ENCODE measurements around the gene RPL13A. TPM values are rescaled to one million over a fixed set of nuclear protein-coding genes. Genes with fewer than 3 reads are reported as not detected.

The RPL13A gene
- total RNA-seq, 1 donor from 2014 or later: 2,053 TPM

DNA sequence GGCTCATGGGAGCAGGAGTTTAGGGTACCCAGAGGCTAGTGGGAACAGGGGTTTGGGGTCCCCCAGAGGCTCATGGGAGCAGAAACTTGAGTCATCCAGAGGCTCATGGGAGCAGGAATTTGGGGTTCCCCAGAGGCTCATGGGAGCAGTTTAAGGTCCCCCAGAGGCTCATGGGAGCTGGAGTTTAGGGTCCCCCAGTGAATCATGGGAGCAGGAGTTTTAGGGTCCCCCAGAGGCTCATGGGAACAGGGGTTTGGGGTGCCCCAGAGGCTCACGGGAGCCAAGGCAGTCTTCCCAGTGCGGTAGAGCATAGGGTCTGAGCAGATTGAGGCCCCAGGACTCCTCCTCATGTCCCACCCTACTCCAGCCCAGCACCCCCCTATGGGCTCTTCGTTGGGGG, 22.0 kb upstream of the RPL13A start:
- peaks cover 6% of the 10 kb centered on the region for H3F3A ChIP-seq (ENCODE audit: low read depth)
- no peak overlapping the region for H2AFZ ChIP-seq (replicated peaks)
- Mint-ChIP-seq H3K4me1 (peaks cover 6% of the 10 kb centered on the region), H3K27ac (no peak overlapping the region), H3K4me3 (no peak overlapping the region), H3K9me3 (no peaks in the 10 kb centered on the region), H3K36me3 (peaks cover 10% of the 10 kb centered on the region), H3K27me3 (ENCODE audit: insufficient read depth, low read depth) (peaks cover 2% of the 10 kb centered on the region)
- H3K4me1 ChIP-seq: peaks cover 7% of the 10 kb centered on the region
- no peak for DNase-seq (ENCODE audit: low spot score)
- H3K4me3 ChIP-seq: no peak overlapping the region
- no peaks in the 10 kb centered on the region for H3K79me2 ChIP-seq (ENCODE audit: low read depth)
- H4K20me1 ChIP-seq (ENCODE audit: low read depth): no peaks in the 10 kb centered on the region
- no peak overlapping the region for H3K4me2 ChIP-seq
- H3K9ac ChIP-seq: no peak overlapping the region
- H3K27me3 ChIP-seq: no peaks in the 10 kb centered on the region
- no peak overlapping the region for H3K27ac ChIP-seq
- no peaks in the 10 kb centered on the region for H3K9me3 ChIP-seq (ENCODE audit: low read depth)
- no peaks in the 10 kb centered on the region for H3K36me3 ChIP-seq
- TF ChIP-seq EZH2 (IDR thresholded peaks at IDR 0.05) (no peak), EZH2phosphoT487 (IDR thresholded peaks at IDR 0.05) (no peak)
- TF ChIP-seq, protein P1, sequence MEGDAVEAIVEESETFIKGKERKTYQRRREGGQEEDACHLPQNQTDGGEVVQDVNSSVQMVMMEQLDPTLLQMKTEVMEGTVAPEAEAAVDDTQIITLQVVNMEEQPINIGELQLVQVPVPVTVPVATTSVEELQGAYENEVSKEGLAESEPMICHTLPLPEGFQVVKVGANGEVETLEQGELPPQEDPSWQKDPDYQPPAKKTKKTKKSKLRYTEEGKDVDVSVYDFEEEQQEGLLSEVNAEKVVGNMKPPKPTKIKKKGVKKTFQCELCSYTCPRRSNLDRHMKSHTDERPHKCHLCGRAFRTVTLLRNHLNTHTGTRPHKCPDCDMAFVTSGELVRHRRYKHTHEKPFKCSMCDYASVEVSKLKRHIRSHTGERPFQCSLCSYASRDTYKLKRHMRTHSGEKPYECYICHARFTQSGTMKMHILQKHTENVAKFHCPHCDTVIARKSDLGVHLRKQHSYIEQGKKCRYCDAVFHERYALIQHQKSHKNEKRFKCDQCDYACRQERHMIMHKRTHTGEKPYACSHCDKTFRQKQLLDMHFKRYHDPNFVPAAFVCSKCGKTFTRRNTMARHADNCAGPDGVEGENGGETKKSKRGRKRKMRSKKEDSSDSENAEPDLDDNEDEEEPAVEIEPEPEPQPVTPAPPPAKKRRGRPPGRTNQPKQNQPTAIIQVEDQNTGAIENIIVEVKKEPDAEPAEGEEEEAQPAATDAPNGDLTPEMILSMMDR (IDR thresholded peaks at IDR 0.05): no peak

DNA sequence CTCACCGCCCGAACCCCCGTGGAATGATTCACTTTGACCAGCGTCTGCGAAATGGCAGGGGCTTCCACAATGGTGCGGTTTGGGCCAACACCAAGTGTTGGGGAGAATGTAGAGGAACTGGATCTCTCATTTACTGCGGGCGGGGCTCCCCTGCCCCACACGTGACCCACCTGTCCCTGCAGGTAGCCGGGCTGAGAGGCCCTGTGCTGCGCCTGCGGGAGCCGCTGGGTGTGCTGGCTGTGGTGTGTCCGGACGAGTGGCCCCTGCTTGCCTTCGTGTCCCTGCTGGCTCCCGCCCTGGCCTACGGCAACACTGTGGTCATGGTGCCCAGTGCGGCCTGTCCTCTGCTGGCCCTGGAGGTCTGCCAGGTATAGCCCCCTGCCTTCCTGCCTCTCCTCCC, 19.2 kb upstream of the RPL13A start:
- TF ChIP-seq EZH2 (IDR thresholded peaks at IDR 0.05): no peak
- TF ChIP-seq EZH2phosphoT487 (IDR thresholded peaks at IDR 0.05): no peak
- TF ChIP-seq, protein P1 (IDR thresholded peaks at IDR 0.05): no peak
- Histone ChIP-seq H3K9me3 (ENCODE audit: low read depth) (no peaks in the 10 kb centered on the region), H4K20me1 (ENCODE audit: low read depth) (no peaks in the 10 kb centered on the region), H3K4me1 (peaks cover 7% of the 10 kb centered on the region), H3K27me3 (no peaks in the 10 kb centered on the region), H3F3A (ENCODE audit: low read depth) (peaks cover 13% of the 10 kb centered on the region), H3K4me3 (no peak overlapping the region), H3K27ac (no peak overlapping the region), H3K9ac (no peak overlapping the region), H3K36me3 (no peaks in the 10 kb centered on the region), H3K79me2 (ENCODE audit: low read depth) (no peaks in the 10 kb centered on the region), H3K4me2 (no peak overlapping the region), H2AFZ (replicated peaks) (no peak overlapping the region)
- H3K9me3 Mint-ChIP-seq: no peaks in the 10 kb centered on the region
- no peak overlapping the region for H3K27ac Mint-ChIP-seq
- no peak for DNase-seq (ENCODE audit: low spot score)
- H3K27me3 Mint-ChIP-seq (ENCODE audit: insufficient read depth, low read depth): peaks cover 3% of the 10 kb centered on the region
- peaks cover 7% of the 10 kb centered on the region for H3K36me3 Mint-ChIP-seq
- no peak overlapping the region for H3K4me3 Mint-ChIP-seq
- peaks cover 6% of the 10 kb centered on the region for H3K4me1 Mint-ChIP-seq

DNA sequence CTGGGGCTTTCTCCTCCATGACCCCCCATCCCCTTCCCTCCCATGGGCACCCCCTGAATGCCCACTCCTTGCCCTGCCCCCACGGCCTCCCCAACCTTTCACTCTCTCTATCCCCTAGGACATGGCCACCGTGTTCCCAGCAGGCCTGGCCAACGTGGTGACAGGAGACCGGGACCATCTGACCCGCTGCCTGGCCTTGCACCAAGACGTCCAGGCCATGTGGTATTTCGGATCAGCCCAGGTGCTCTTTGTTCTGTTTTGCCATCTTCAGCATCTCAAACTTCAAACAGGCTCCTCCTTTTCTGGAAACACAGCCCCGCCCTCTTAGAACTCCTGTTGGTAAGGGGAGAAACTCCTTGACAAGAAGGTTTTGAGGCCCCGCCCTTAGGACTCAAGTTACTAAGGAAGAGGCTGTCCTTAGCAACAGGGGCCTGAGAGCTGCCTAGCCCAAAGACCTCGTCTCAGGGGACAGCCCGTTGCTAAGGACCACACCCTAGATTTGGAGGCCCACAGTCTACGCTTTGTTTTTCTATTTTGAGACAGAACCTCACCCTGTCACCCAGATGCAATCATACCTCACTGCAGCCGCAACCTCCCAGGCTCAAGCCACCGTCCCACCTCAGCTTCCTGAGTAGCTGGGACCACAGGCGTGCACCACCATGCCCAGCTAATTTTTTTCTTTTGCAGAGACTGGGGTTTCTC, 18.5 kb upstream of the RPL13A start:
- no peaks in the 10 kb centered on the region for H3K9me3 Mint-ChIP-seq
- Histone ChIP-seq H3K4me2 (no peak overlapping the region), H3K9ac (no peak overlapping the region), H3K27me3 (no peaks in the 10 kb centered on the region), H3K79me2 (ENCODE audit: low read depth) (no peaks in the 10 kb centered on the region), H3K4me3 (no peak overlapping the region), H3K36me3 (no peaks in the 10 kb centered on the region), H3F3A (ENCODE audit: low read depth) (peaks cover 13% of the 10 kb centered on the region), H4K20me1 (ENCODE audit: low read depth) (no peaks in the 10 kb centered on the region), H3K27ac (no peak overlapping the region), H3K9me3 (ENCODE audit: low read depth) (no peaks in the 10 kb centered on the region), H2AFZ (replicated peaks) (no peak overlapping the region), H3K4me1 (peaks cover 7% of the 10 kb centered on the region)
- peaks cover 6% of the 10 kb centered on the region for H3K27me3 Mint-ChIP-seq (ENCODE audit: insufficient read depth, low read depth)
- TF ChIP-seq EZH2 (IDR thresholded peaks at IDR 0.05): no peak
- no peak for TF ChIP-seq EZH2phosphoT487 (IDR thresholded peaks at IDR 0.05)
- TF ChIP-seq, protein P1 (IDR thresholded peaks at IDR 0.05): no peak
- peaks cover 6% of the 10 kb centered on the region for H3K4me1 Mint-ChIP-seq
- peaks cover 7% of the 10 kb centered on the region for H3K36me3 Mint-ChIP-seq
- DNase-seq (ENCODE audit: low spot score): peak; percentile 94
- H3K27ac Mint-ChIP-seq: peak overlapping the region; percentile 87
- H3K4me3 Mint-ChIP-seq: peak overlapping the region; percentile 46
